Measurements from ENCODE around the gene HOXD9. TPM values are rescaled to one million over a fixed set of nuclear protein-coding genes. Genes with fewer than 3 reads are reported as not detected.

HOXD9 gene
- total RNA-seq, 1 donor from 2014 or later, result 0.16 TPM

GRCh38 chr2:176130957-176131847, 8.7 kb downstream of the HOXD9 start:
- intact Hi-C loops (cut with micrococcal nuclease), result loop anchor here (10.0 kb wide), 1 partner anchor 684 kb away; no protein-coding TSS in a partner anchor
- TF ChIP-seq CTCF (IDR thresholded peaks at IDR 0.05; ENCODE audit: borderline replicate concordance), result no peak
- Histone ChIP-seq H3K4me1 (peaks cover 27% of the 10 kb centered on the region), H3K36me3 (no peaks in the 10 kb centered on the region), H3K27ac (replicated peaks) (peak overlapping the region; percentile 77), H3K27me3 (ENCODE audit: low read depth) (peaks cover 99% of the 10 kb centered on the region), H3K4me3 (peak overlapping the region; percentile 62), H3K9me3 (replicated peaks) (no peaks in the 10 kb centered on the region)
- DNase-seq, result no peak

GRCh38 chr2:176131848-176132158, 9.3 kb downstream of the HOXD9 start:
- DNase-seq, result no peak
- peak overlapping the region; percentile 62 for H3K4me3 ChIP-seq
- peaks cover 33% of the 10 kb centered on the region for H3K4me1 ChIP-seq
- TF ChIP-seq CTCF (IDR thresholded peaks at IDR 0.05; ENCODE audit: borderline replicate concordance), result no peak
- no peaks in the 10 kb centered on the region for H3K36me3 ChIP-seq
- H3K27ac ChIP-seq (replicated peaks), result peak overlapping the region; percentile 33
- peaks cover 99% of the 10 kb centered on the region for H3K27me3 ChIP-seq (ENCODE audit: low read depth)
- intact Hi-C loops (cut with micrococcal nuclease), result loop anchor here (10.0 kb wide), 1 partner anchor 683 kb away; no protein-coding TSS in a partner anchor
- H3K9me3 ChIP-seq (replicated peaks), result no peaks in the 10 kb centered on the region

- TF ChIP-seq CTCF (IDR thresholded peaks at IDR 0.05; ENCODE audit: borderline replicate concordance), result no peak
- Histone ChIP-seq H3K9me3 (replicated peaks) (no peaks in the 10 kb centered on the region), H3K4me1 (peaks cover 32% of the 10 kb centered on the region), H3K4me3 (peak overlapping the region; percentile 62), H3K27me3 (ENCODE audit: low read depth) (peaks cover 99% of the 10 kb centered on the region), H3K36me3 (no peaks in the 10 kb centered on the region), H3K27ac (replicated peaks) (peak overlapping the region; percentile 33)
- intact Hi-C loops (cut with micrococcal nuclease), result loop anchor here (10.0 kb wide), 1 partner anchor 682 kb away; no protein-coding TSS in a partner anchor
- DNase-seq, result no peak
Measured at GRCh38 chr2:176132205-176133171, 10.0 kb downstream of the HOXD9 start.

GRCh38 chr2:176133389-176133788, 10.9 kb downstream of the HOXD9 start:
- H3K9me3 ChIP-seq (replicated peaks), result no peaks in the 10 kb centered on the region
- H3K27me3 ChIP-seq (ENCODE audit: low read depth), result peaks cover 100% of the 10 kb centered on the region
- no peak overlapping the region for H3K4me3 ChIP-seq
- no peaks in the 10 kb centered on the region for H3K36me3 ChIP-seq
- TF ChIP-seq CTCF (IDR thresholded peaks at IDR 0.05; ENCODE audit: borderline replicate concordance), result no peak
- DNase-seq, result no peak
- H3K4me1 ChIP-seq, result peaks cover 32% of the 10 kb centered on the region
- H3K27ac ChIP-seq (replicated peaks), result no peak overlapping the region
- intact Hi-C loops (cut with micrococcal nuclease), result loop anchor here (10.0 kb wide), 1 partner anchor 681 kb away; no protein-coding TSS in a partner anchor

GRCh38 chr2:176134035-176134434, 11.5 kb downstream of the HOXD9 start:
- Histone ChIP-seq H3K27me3 (ENCODE audit: low read depth) (peaks cover 100% of the 10 kb centered on the region), H3K4me1 (peaks cover 26% of the 10 kb centered on the region), H3K27ac (replicated peaks) (no peak overlapping the region)

More at GRCh38 chr2:176134035-176134434, 11.5 kb downstream of the HOXD9 start:
- Histone ChIP-seq H3K36me3 (no peaks in the 10 kb centered on the region), H3K4me3 (no peak overlapping the region), H3K9me3 (replicated peaks) (no peaks in the 10 kb centered on the region)
- intact Hi-C loops (cut with micrococcal nuclease), result loop anchor here (10.0 kb wide), 1 partner anchor 681 kb away; no protein-coding TSS in a partner anchor
- no peak for TF ChIP-seq CTCF (IDR thresholded peaks at IDR 0.05; ENCODE audit: borderline replicate concordance)
- DNase-seq, result no peak

All from left ventricle myocardium inferior (tissue), 1 donor.